ENCODE results near the gene KCTD5. TPM values are rescaled to one million over a fixed set of nuclear protein-coding genes. Genes with fewer than 3 reads are reported as not detected.

The KCTD5 gene
- total and polyA plus RNA-seq, 2 of the 8 experiments (the other 6 are each of a cell fraction or from before 2014, with no cell fraction given) = 26.6 to 31.8 TPM

- TF ChIP-seq JUND (IDR thresholded peaks at IDR 0.05; ENCODE audit: low read length) (no peak), SIN3A (conservative IDR thresholded peaks at IDR 0.05 in 1 of 2, IDR thresholded peaks at IDR 0.05 in 1 of 2; ENCODE audit: low read depth in 1 of 2, low read length in 2 of 2) (peak; percentile 79 to 83; a peak in 3 of 4 replicates), CBX5 (IDR thresholded peaks at IDR 0.05; ENCODE audit: low read depth, low read length) (no peak), CHD7 (IDR thresholded peaks at IDR 0.05; ENCODE audit: insufficient replicate concordance, low read length) (no peak), EZH2 (IDR thresholded peaks at IDR 0.05; ENCODE audit: low read depth, low read length, severe bottlenecking) (no peak), RAD21 (IDR thresholded peaks at IDR 0.05 in 1 of 2, conservative IDR thresholded peaks at IDR 0.05 in 1 of 2; ENCODE audit: low read depth in 2 of 2, low read length in 2 of 2) (no peak), TBP (IDR thresholded peaks at IDR 0.05; ENCODE audit: low read depth, low read length) (no peak), BRCA1 (IDR thresholded peaks at IDR 0.05; ENCODE audit: low read depth, low read length) (no peak), SAP30 (IDR thresholded peaks at IDR 0.05; ENCODE audit: insufficient read depth, insufficient replicate concordance, low read length) (no peak), YY1 (IDR thresholded peaks at IDR 0.05; ENCODE audit: low read depth, low read length) (no peak), MAFK (IDR thresholded peaks at IDR 0.05; ENCODE audit: low read depth, low read length) (no peak)
Measured at GRCh38 chr16:2715519-2715918, 33.2 kb downstream of the KCTD5 start (continued).
